ENCODE measurements around the gene RPH3AL. TPM values are rescaled to one million over a fixed set of nuclear protein-coding genes. Genes with fewer than 3 reads are reported as not detected.

The RPH3AL gene
- total and polyA plus RNA-seq, 2 of the 8 experiments (the other 6 are each of a cell fraction or from before 2014, with no cell fraction given), result 5.6 to 5.8 TPM

GRCh38 chr17:179781-180380 lies 172.7 kb downstream of the RPH3AL start:
- ChIA-PET CTCF (ENCODE audit: partially characterized antibody) (interaction anchor here (0.7 to 1.5 kb wide), 4 partner anchors 16 to 130 kb away, joined by 3 to 4 read pairs (median 3); no protein-coding TSS in a partner anchor), POLR2A (ENCODE audit: partially characterized antibody) (interaction anchor here (0.7 to 1.4 kb wide), 2 partner anchors 126 to 128 kb away, joined by 4 to 5 read pairs; no protein-coding TSS in a partner anchor)
- Histone ChIP-seq H2BK12ac (ENCODE audit: low read depth, low read length) (no peak overlapping the region), H4K8ac (ENCODE audit: extremely low read depth, insufficient read depth, low read length) (no peak overlapping the region), H2AFZ (ENCODE audit: low read length) (no peak overlapping the region), H3K27ac (ENCODE audit: low read depth, low read length) (no peak overlapping the region), H3K27me3 (replicated peaks in 1 of 4; ENCODE audit: control insufficient read depth in 3 of 4, extremely low read depth in 1 of 4, insufficient read depth in 3 of 4, low read length in 3 of 4) (peaks cover 19 to 62% (median 42%) of the 10 kb centered on the region in 4 experiments), H3K23me2 (ENCODE audit: low read depth, low read length) (peaks cover 9% of the 10 kb centered on the region; the same call in 1 of the 2 replicates), H2BK120ac (replicated peaks; ENCODE audit: low read depth, low read length) (no peak overlapping the region), H2BK15ac (ENCODE audit: low read length) (no peak overlapping the region), H2BK20ac (ENCODE audit: low read length) (no peak overlapping the region), H3K4me3 (ENCODE audit: extremely low read depth in 1 of 4, insufficient read depth in 2 of 4, low read depth in 3 of 4, low read length in 4 of 4) (peak overlapping the region in 3 of 4 experiments; percentile 19 to 73 (median 54); a peak in 7 of 8 replicates), H3K56ac (replicated peaks; ENCODE audit: insufficient read length, low read depth, low read length) (no peak overlapping the region), H4K5ac (ENCODE audit: insufficient read length, low read depth, low read length) (no peak overlapping the region), H3K23ac (ENCODE audit: insufficient read length) (no peak overlapping the region), H4K91ac (replicated peaks; ENCODE audit: insufficient read length, low read length) (no peak overlapping the region), H3K18ac (ENCODE audit: extremely low read depth, low read length) (no peak overlapping the region; the same call in none of the 2 replicates), H3K14ac (ENCODE audit: insufficient read length) (no peak overlapping the region), H3K4me2 (ENCODE audit: insufficient read depth in 1 of 2, low read depth in 2 of 2, low read length in 2 of 2) (peak overlapping the region; percentile 68 to 79), H3K4me1 (replicated peaks in 1 of 4; ENCODE audit: control insufficient read depth in 3 of 4, insufficient read depth in 4 of 4, low read length in 3 of 4) (peaks cover 0 to 14% (median 9%) of the 10 kb centered on the region in 4 experiments; a peak in 6 of 7 replicates), H3K79me2 (ENCODE audit: control insufficient read depth in 1 of 2, insufficient read depth in 2 of 2, low read length in 2 of 2) (no peaks in the 10 kb centered on the region), H3K79me1 (ENCODE audit: low read depth, low read length) (no peaks in the 10 kb centered on the region), H3K36me3 (ENCODE audit: control insufficient read depth in 2 of 4, insufficient read depth in 4 of 4, low read length in 3 of 4) (no peaks in the 10 kb centered on the region), H3K9me3 (ENCODE audit: insufficient read depth in 2 of 2, low read depth in 1 of 2, low read length in 1 of 2) (no peaks in the 10 kb centered on the region), H2BK5ac (ENCODE audit: low read depth, low read length) (no peak overlapping the region), H3K4ac (replicated peaks; ENCODE audit: insufficient read length, low read depth, low read length) (no peak overlapping the region), H4K20me1 (replicated peaks in 1 of 2; ENCODE audit: control insufficient read depth in 1 of 2, insufficient read depth in 2 of 2, low read length in 2 of 2) (no peaks in the 10 kb centered on the region), H2AK5ac (ENCODE audit: low read depth, low read length) (no peak overlapping the region), H3K9ac (replicated peaks in 1 of 4; ENCODE audit: extremely low read depth in 1 of 4, low read depth in 3 of 4, low read length in 3 of 4) (no peak overlapping the region)
- 0 out of 2 replicates have a peak, but pooled peaks have one; percentile 13 for TF ChIP-seq GABPA (IDR thresholded peaks at IDR 0.05; ENCODE audit: borderline replicate concordance, insufficient read depth, low read length)
- no peak for TF ChIP-seq BRCA1 (IDR thresholded peaks at IDR 0.05; ENCODE audit: low read depth, low read length)
- TF ChIP-seq POLR2A (IDR thresholded peaks at IDR 0.05; ENCODE audit: control extremely low read depth in 1 of 2, low read depth in 2 of 2, low read length in 2 of 2), result no peak
- no peak for TF ChIP-seq SP1 (IDR thresholded peaks at IDR 0.05; ENCODE audit: low read depth, low read length)
- DNase-seq (ENCODE audit: low read depth in 1 of 2, low spot score in 2 of 2) (peak in 1 of 2 experiments; percentile 69), FAIRE-seq (no peak)
- 31% methylated on average over 15 of the region's 32 CpGs; no CpG with 5 or more reads in 1 of the 2 experiments for WGBS, 2 experiments (ENCODE audit: extremely low coverage in 1 of 2, insufficient coverage in 1 of 2, insufficient read length in 1 of 2, insufficient replicate concordance in 2 of 2, low coverage in 1 of 2, low lambda C conversion rate in 2 of 2, missing lambda C conversion rate in 1 of 2)

Measured in H1 (cell line).